HL-60 (cell line): ENCODE data around the gene FOXO1.

Experiments used
- CTCF ChIP-seq: IDR thresholded peaks from one replicate; pipeline ENCODE4 v1.5.1; 2011; ENCODE audit warnings: low read length, control low read depth, inconsistent platforms; ENCODE audit not compliant: insufficient read depth
- GABPA ChIP-seq: IDR thresholded peaks from 2 replicates; pipeline ENCODE4 v1.6.1; 2012; ENCODE audit warnings: low read depth
- POLR2AphosphoS5 ChIP-seq: IDR thresholded peaks from 2 replicates; pipeline ENCODE4 v1.6.1; 2012; ENCODE audit warnings: low read depth
- REST ChIP-seq: IDR thresholded peaks from 2 replicates; pipeline ENCODE4 v1.6.1; 2012; ENCODE audit warnings: low read depth; ENCODE audit not compliant: insufficient replicate concordance
- SPI1 ChIP-seq: IDR thresholded peaks from 2 replicates; pipeline ENCODE4 v1.6.1; 2012; ENCODE audit warnings: low read depth, mild to moderate bottlenecking, borderline replicate concordance

GRCh38 chr13:40657307-40657706 is 9.1 kb downstream of the FOXO1 start:
- TF ChIP-seq CTCF (no peak), POLR2AphosphoS5 (no peak), REST (no peak), SPI1 (no peak), GABPA (no peak)
